Breast epithelium (tissue), 4 donors: ENCODE results near the gene STMN1. TPM values are rescaled to one million over a fixed set of nuclear protein-coding genes. Genes with fewer than 3 reads are reported as not detected.

Experiments
- DNase-seq, 2 donors: peaks; one replicate each; pipeline ENCODE4 v3.0.0-alpha.2; 2019; ENCODE audit warnings: low spot score in 2 of 2
- H3K27ac ChIP-seq, 2 donors: fragments of 200-600 bp; sonication (generic) in 1 of 2; one replicate each; pipeline ENCODE4 v1.5.1; 2016 to 2019; ENCODE audit warnings: mild to moderate bottlenecking in 1 of 2
- H3K27me3 ChIP-seq, 2 donors: fragments of 200-600 bp; sonication (generic) in 1 of 2; one replicate each; pipeline versions ENCODE4 v1.5.1 to v1.6.0; 2017 to 2019; ENCODE audit warnings: control low read depth in 1 of 2, mild to moderate bottlenecking in 1 of 2
- H3K36me3 ChIP-seq: fragments of 200-600 bp; one replicate; pipeline ENCODE4 v1.5.1; 2019
- H3K4me1 ChIP-seq, 2 donors: fragments of 200-600 bp; sonication (generic); one replicate each; pipeline ENCODE4 v1.5.1; 2016 to 2019; ENCODE audit warnings: control low read depth in 1 of 2
- H3K4me3 ChIP-seq, 3 donors: fragments of 200-600 bp; sonication (generic); 1 replicate in 2 of 3; 2 replicates in 1 of 3; pipeline ENCODE4 v1.5.1; 2016 to 2019; ENCODE audit warnings: mild to moderate bottlenecking in 3 of 3, moderate library complexity in 2 of 3
- H3K9me3 ChIP-seq, 2 donors: fragments of 200-600 bp; sonication (generic) in 1 of 2; one replicate each; pipeline ENCODE4 v1.5.1; 2016 to 2019; ENCODE audit warnings: control low read depth in 1 of 2
- POLR2A ChIP-seq: fragments of 450-650 bp; IDR thresholded peaks from one replicate; pipeline ENCODE4 v1.6.1; 2016; ENCODE audit warnings: antibody characterized with exemption, mild to moderate bottlenecking, moderate library complexity
- POLR2AphosphoS5 ChIP-seq, 3 donors: sonication (generic); formaldehyde crosslinking; IDR thresholded peaks; one replicate each; pipeline ENCODE4 v1.6.1; 2017; ENCODE audit warnings: antibody characterized with exemption in 3 of 3
- intact Hi-C: fragments of 100-400 bp; cut with DNase I; formaldehyde crosslinking; loops from one replicate; pipeline ENCODE4 v1.15.1; 2023; ENCODE audit warnings: low total_unique reads
- total RNA-seq, 3 donors: library from RNA; depleted of rRNA; stranded (reverse); fragments of >200 nt; gene quantifications; one replicate each; pipeline ENCODE4 v1.1.0, GENCODE V29; 2016
- TF ChIP-seq, protein P1 (sequence below), 3 donors: fragments of 450-650 bp; IDR thresholded peaks; one replicate each; pipeline ENCODE4 v1.5.1; 2016 to 2017; ENCODE audit warnings: antibody characterized with exemption in 3 of 3, mild to moderate bottlenecking in 3 of 3, moderate library complexity in 3 of 3

The STMN1 gene
- total RNA-seq, 3 donors from 2014 or later = 23.9 to 33.8 (median 28.4) TPM

DNA sequence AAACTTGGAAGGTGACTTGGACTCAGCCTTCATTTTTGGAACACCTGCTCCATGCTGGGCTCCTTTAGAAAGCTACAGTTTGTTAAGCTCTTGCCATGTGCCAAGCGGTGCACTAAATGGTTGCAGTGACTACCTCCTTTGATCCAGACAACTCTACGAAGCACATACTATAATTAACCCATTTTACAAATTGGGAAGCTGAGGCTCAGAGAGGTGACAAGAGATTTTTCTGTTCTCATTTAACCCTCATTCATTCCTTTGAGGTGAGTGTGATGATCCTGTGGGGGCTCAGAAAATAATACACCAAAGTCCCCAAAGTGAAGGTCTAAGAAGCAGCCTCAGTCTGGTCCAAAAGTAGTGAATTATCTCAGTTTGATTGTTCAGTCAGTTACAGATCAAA lies 29.1 kb downstream of the STMN1 start:
- TF ChIP-seq, protein P1, sequence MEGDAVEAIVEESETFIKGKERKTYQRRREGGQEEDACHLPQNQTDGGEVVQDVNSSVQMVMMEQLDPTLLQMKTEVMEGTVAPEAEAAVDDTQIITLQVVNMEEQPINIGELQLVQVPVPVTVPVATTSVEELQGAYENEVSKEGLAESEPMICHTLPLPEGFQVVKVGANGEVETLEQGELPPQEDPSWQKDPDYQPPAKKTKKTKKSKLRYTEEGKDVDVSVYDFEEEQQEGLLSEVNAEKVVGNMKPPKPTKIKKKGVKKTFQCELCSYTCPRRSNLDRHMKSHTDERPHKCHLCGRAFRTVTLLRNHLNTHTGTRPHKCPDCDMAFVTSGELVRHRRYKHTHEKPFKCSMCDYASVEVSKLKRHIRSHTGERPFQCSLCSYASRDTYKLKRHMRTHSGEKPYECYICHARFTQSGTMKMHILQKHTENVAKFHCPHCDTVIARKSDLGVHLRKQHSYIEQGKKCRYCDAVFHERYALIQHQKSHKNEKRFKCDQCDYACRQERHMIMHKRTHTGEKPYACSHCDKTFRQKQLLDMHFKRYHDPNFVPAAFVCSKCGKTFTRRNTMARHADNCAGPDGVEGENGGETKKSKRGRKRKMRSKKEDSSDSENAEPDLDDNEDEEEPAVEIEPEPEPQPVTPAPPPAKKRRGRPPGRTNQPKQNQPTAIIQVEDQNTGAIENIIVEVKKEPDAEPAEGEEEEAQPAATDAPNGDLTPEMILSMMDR (IDR thresholded peaks at IDR 0.05) = no peak
- TF ChIP-seq POLR2A (no peak), POLR2AphosphoS5 (IDR thresholded peaks at IDR 0.05) (no peak)
- Histone ChIP-seq H3K9me3 (no peaks in the 10 kb centered on the region), H3K36me3 (no peaks in the 10 kb centered on the region), H3K4me3 (no peak overlapping the region), H3K27ac (no peak overlapping the region), H3K4me1 (peaks cover 0 to 3% of the 10 kb centered on the region in 2 donors), H3K27me3 (no peaks in the 10 kb centered on the region)
- DNase-seq = no peak
- intact Hi-C loops = no loop called here

DNA sequence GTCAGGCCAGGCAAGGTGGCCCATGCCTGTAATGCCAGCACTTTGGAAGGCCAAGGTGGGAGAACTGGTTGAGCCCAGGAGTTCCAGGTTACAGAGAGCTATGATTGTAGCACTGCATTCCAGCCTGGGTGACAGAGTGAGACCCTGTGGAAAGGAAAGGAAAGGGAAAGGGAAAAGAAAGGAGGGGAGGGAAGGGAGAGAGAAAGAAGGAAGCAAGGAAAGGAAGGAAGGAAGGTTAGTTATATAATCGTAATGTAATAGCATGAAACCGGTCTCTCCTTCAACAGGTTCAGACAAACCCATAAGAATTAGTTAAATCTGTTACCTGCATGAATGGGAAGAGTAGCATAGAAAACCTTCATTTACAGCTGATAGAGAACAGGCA lies 29.5 kb downstream of the STMN1 start:
- Histone ChIP-seq H3K4me1 (peaks cover 3 to 4% of the 10 kb centered on the region in 2 donors), H3K36me3 (no peaks in the 10 kb centered on the region), H3K4me3 (no peak overlapping the region), H3K27me3 (no peaks in the 10 kb centered on the region), H3K27ac (peak overlapping the region; percentile 93 to 96), H3K9me3 (no peaks in the 10 kb centered on the region)
- no peak for DNase-seq
- intact Hi-C loops = no loop called here
- no peak for TF ChIP-seq POLR2AphosphoS5 (IDR thresholded peaks at IDR 0.05)
- TF ChIP-seq, protein P1 (IDR thresholded peaks at IDR 0.05) = no peak

DNA sequence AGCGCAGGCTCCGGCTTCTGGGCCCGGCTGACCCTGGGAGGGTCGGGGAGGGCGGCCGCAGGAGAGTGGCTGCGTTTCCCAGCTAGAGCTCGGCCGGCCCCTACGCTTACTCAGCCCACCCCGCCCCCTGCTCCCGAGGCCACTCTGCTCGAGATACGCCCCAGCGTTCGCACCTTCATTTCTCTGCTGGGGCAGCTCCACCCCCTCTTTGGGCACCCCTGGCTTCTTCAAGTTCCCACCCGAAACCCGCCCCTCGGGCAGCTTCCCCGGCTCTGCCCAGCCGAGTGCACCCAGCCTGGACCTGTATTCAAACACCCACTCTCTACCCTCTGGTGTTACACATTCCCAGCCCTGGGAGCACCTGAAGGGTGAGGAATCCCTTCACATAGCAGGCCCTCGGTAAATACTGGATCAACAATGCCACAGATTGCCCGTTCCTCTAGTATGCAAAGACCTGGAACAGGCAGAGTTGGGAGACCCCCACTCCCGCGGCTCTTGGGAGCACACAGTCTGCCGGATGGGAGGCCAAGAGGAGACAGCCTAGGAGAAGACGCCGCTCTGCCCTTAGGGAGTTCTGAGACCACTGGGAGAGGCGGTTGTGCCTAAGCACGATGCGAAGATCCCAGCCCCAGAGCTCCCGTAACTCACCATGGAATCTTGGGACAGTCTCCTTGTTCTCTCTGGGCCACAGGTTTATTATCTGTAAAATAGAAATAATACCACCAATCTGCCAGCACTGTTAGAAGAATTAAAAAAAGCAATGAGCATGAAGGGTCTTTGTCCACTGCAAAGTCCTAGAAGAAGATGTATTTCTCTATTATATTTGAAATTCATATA lies 30.1 kb downstream of the STMN1 start:
- Histone ChIP-seq H3K36me3 (no peaks in the 10 kb centered on the region), H3K4me3 (peak overlapping the region; percentile 54 to 80 (median 72)), H3K27me3 (no peaks in the 10 kb centered on the region), H3K27ac (peak overlapping the region; percentile 93 to 96), H3K4me1 (peaks cover 3 to 10% of the 10 kb centered on the region in 2 donors), H3K9me3 (no peaks in the 10 kb centered on the region)
- TF ChIP-seq, protein P1 (IDR thresholded peaks at IDR 0.05) = no peak
- TF ChIP-seq POLR2AphosphoS5 (IDR thresholded peaks at IDR 0.05) (no peak), POLR2A (no peak)
- DNase-seq = peak; percentile 45 to 56
- intact Hi-C loops = no loop called here

DNA sequence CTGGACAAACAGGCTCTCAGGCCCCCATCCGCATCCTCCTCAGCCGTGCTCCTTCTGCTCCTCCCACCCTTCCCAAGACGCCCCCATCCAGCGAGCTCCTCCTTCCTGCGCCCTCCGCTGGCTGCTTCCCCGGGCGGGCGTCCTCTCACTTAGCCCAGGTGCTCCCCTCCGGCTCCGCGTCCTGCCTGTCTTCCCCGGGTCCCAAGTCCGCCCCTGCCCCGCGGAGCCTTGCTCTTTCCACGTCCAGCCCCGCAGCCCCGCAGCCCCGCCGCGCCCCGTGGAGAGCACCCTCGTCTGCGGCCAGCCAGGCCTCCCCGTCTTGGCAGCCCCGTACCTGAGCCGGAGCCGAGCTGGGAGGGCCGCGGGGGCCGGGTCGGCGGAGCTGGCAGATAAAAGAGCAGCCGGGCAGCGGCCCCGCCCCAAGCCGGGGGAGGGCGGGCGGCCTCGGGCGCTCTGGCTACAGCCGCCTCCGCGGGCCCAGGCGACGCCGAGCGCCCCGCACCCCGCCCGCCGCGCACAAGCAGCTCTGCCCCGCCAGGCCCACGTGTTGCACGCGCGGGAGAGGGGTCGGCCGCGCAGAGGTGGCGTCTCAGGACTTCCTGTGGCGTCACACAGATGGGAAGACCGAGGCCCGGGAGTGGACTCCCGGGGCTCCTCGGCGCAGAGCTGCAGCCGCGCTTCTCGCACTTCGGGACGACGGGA lies 30.9 kb downstream of the STMN1 start, which contains the start of gene PAQR7:
Gene PAQR7, minus strand, starts transcription at position 555 of the 702 bp plus-strand sequence. CDS start 11,869 bp downstream, outside the sequence.
- Histone ChIP-seq H3K4me3 (peak within 1 kb of the TSS; percentile 54 to 80 (median 72)), H3K9me3 (no peaks in the 10 kb centered on the region), H3K4me1 (peaks cover 3 to 13% of the 10 kb centered on the region in 2 donors), H3K36me3 (no peaks in the 10 kb centered on the region), H3K27ac (peak within 1 kb of the TSS; percentile 93 to 96), H3K27me3 (no peaks in the 10 kb centered on the region)
- TF ChIP-seq POLR2A (no peak), POLR2AphosphoS5 (IDR thresholded peaks at IDR 0.05) (peak in 1 of 3 donors; percentile 34)
- intact Hi-C loops = no loop called here
- DNase-seq = peak; percentile 67 to 70

DNA sequence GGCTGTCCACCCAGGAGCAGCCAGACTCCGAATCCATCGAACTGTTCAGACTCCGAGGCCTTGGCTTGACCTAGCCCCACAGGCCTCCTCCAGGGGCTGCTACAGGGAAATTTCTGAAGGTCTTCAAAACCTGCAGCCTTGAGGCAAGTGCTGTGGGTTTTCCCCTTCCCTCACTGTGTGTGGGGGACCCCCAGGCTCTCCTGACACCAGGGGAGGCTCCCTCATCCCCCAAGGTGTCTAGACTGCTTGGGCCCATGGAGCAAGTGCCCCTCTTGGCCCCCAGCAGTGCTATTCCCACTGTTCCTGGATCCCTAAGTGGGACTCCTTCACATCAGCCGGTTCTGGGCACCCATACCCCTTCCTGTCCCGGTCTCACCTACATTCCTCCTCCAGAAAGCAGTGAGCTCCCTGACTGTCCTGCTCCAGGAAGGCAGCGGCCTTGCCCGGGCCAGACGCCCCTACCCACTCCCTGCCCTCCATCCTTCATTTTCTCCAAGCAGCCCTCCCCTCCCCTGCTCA lies 31.5 kb downstream of the STMN1 start:
- Histone ChIP-seq H3K27me3 (no peaks in the 10 kb centered on the region), H3K36me3 (no peaks in the 10 kb centered on the region), H3K9me3 (no peaks in the 10 kb centered on the region), H3K4me3 (peak overlapping the region; percentile 54 to 80 (median 72)), H3K27ac (peak overlapping the region; percentile 93 to 96), H3K4me1 (peaks cover 3 to 13% of the 10 kb centered on the region in 2 donors)
- DNase-seq = no peak
- TF ChIP-seq POLR2A = no peak
- no peak for TF ChIP-seq POLR2AphosphoS5 (IDR thresholded peaks at IDR 0.05)
- TF ChIP-seq, protein P1 (IDR thresholded peaks at IDR 0.05) = no peak
- intact Hi-C loops = no loop called here
